ENCODE data around the gene VPS54.

DNA sequence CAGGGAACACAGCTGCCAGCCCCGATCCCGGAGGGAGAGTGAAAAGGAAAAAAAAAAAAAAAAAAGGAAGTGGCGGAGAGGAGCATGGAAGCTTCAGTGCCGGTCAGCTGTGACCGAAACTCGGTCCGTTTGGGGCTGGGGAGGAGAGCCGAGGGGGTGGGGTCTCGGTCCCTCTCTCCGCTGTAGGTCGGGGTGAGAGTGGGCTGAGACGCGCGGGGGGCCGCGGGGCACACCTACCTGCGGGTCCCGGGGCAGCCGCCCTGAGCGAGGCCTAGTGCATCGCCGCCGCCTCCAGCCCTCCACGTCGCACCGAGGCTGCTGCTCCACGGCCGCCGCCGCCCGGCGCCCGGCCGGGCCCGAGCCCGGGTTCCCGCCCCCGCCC is 536 bp downstream of the VPS54 start:
- TF ChIP-seq, protein P1, sequence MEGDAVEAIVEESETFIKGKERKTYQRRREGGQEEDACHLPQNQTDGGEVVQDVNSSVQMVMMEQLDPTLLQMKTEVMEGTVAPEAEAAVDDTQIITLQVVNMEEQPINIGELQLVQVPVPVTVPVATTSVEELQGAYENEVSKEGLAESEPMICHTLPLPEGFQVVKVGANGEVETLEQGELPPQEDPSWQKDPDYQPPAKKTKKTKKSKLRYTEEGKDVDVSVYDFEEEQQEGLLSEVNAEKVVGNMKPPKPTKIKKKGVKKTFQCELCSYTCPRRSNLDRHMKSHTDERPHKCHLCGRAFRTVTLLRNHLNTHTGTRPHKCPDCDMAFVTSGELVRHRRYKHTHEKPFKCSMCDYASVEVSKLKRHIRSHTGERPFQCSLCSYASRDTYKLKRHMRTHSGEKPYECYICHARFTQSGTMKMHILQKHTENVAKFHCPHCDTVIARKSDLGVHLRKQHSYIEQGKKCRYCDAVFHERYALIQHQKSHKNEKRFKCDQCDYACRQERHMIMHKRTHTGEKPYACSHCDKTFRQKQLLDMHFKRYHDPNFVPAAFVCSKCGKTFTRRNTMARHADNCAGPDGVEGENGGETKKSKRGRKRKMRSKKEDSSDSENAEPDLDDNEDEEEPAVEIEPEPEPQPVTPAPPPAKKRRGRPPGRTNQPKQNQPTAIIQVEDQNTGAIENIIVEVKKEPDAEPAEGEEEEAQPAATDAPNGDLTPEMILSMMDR (IDR thresholded peaks at IDR 0.05), result no peak
- TF ChIP-seq ZFX (IDR thresholded peaks at IDR 0.05; ENCODE audit: borderline replicate concordance), result no peak
